IMR-90 (cell line): Measurements from ENCODE around the gene STX5. TPM values are rescaled to one million over a fixed set of nuclear protein-coding genes. Genes with fewer than 3 reads are reported as not detected.

Source experiments
- ATAC-seq: fragments of 200-7000 bp; cut with Tn5 transposase; 2 replicates; pipeline ENCODE4 v1.9.1; 2020; ENCODE audit warnings: low read depth, mild to moderate bottlenecking, moderate library complexity
- BruUV-seq: library from RNA; stranded (reverse); fragments of 400-500 nt; replicated peaks from 2 replicates; lab custom pipeline; 2021; lab: Mats Ljungman, UMichigan
- CTCF ChIA-PET: fragments of 300-600 bp; formaldehyde crosslinking; extraction: SDS; loops from one replicate; lab custom pipeline; 2021; ENCODE audit warnings: antibody characterized with exemption; lab: Yijun Ruan, JAX
- POLR2A ChIA-PET: fragments of 300-600 bp; sonication (Branson Sonifier 250); formaldehyde crosslinking; loops from one replicate; lab custom pipeline; 2022; ENCODE audit warnings: antibody characterized with exemption; ENCODE audit not compliant: unreplicated experiment; lab: Charles Lee
- DNase-seq: peaks from one replicate; pipeline ENCODE4 v3.0.0; 2013
- H2AFZ ChIP-seq: replicated peaks from 2 replicates; pipeline ENCODE3; 2013; ENCODE audit warnings: low read length, mild to moderate bottlenecking; ENCODE audit not compliant: poor library complexity
- H2AK5ac ChIP-seq: 2 replicates; pipeline ENCODE4 v1.6.1; 2013; ENCODE audit warnings: low read depth, low read length, inconsistent platforms
- H2AK9ac ChIP-seq: replicated peaks from 2 replicates; pipeline ENCODE3; 2013; ENCODE audit warnings: mild to moderate bottlenecking, low read depth, low read length, moderate library complexity; ENCODE audit not compliant: poor library complexity
- H2BK120ac ChIP-seq: 2 replicates; pipeline ENCODE4 v1.6.1; 2013; ENCODE audit warnings: low read depth, low read length, inconsistent platforms
- H2BK15ac ChIP-seq: 3 replicates; pipeline ENCODE4 v1.6.1; 2013; ENCODE audit warnings: low read depth, low read length, inconsistent platforms
- H2BK20ac ChIP-seq: 2 replicates; pipeline ENCODE4 v1.6.1; 2013; ENCODE audit warnings: low read depth, mild to moderate bottlenecking, inconsistent platforms, low read length, moderate library complexity
- H2BK5ac ChIP-seq: 2 replicates; pipeline ENCODE4 v1.6.1; 2013; ENCODE audit warnings: mild to moderate bottlenecking, low read depth, low read length, inconsistent platforms; ENCODE audit not compliant: poor library complexity, severe bottlenecking
- H3K14ac ChIP-seq: replicated peaks from 2 replicates; pipeline ENCODE4 v1.6.1; 2013; ENCODE audit warnings: low read depth, low read length, inconsistent platforms
- H3K18ac ChIP-seq: 2 replicates; pipeline ENCODE4 v1.6.1; 2013; ENCODE audit warnings: low read depth, low read length, control low read depth
- H3K23ac ChIP-seq: 2 replicates; pipeline ENCODE4 v1.6.1; 2013; ENCODE audit warnings: low read depth, low read length, inconsistent platforms
- H3K27ac ChIP-seq: 2 replicates; pipeline ENCODE4 v1.5.1; 2013; ENCODE audit warnings: mild to moderate bottlenecking, control low read depth, low read length; ENCODE audit not compliant: insufficient read depth
- H3K27me3 ChIP-seq: 2 replicates; pipeline ENCODE4 v1.6.1; 2013; ENCODE audit warnings: low read length; ENCODE audit not compliant: control insufficient read depth, insufficient read depth
- H3K36me3 ChIP-seq: 2 replicates; pipeline ENCODE4 v1.6.1; 2013; ENCODE audit warnings: low read length, mixed read lengths; ENCODE audit not compliant: control insufficient read depth, insufficient read depth
- H3K4ac ChIP-seq: 2 replicates; pipeline ENCODE4 v1.6.1; 2013; ENCODE audit warnings: low read depth, low read length, inconsistent platforms
- H3K4me1 ChIP-seq: 2 replicates; pipeline ENCODE4 v1.6.1; 2013; ENCODE audit warnings: low read length, mixed read lengths; ENCODE audit not compliant: control insufficient read depth, insufficient read depth
- H3K4me2 ChIP-seq: 2 replicates; pipeline ENCODE4 v1.6.1; 2013; ENCODE audit warnings: low read depth, mild to moderate bottlenecking, control low read depth, low read length, moderate library complexity
- H3K4me3 ChIP-seq: 2 replicates; pipeline ENCODE4 v1.5.1; 2013; ENCODE audit warnings: low read depth, mild to moderate bottlenecking, control low read depth, low read length, moderate library complexity; ENCODE audit not compliant: insufficient read depth
- H3K56ac ChIP-seq: 2 replicates; pipeline ENCODE4 v1.6.1; 2013; ENCODE audit warnings: low read length, inconsistent platforms; ENCODE audit not compliant: insufficient read depth; ENCODE audit errors: extremely low read depth
- H3K79me1 ChIP-seq, 2 experiments: 2 replicates each; pipeline ENCODE4 v1.6.1; 2013; ENCODE audit warnings: low read length in 2 of 2, inconsistent platforms in 1 of 2, low read depth in 1 of 2
- H3K9ac ChIP-seq: 2 replicates; pipeline ENCODE4 v1.6.1; 2013; ENCODE audit warnings: low read depth, low read length, control low read depth
- H3K9me1 ChIP-seq: 2 replicates; pipeline ENCODE4 v1.6.1; 2013; ENCODE audit warnings: low read length, inconsistent platforms; ENCODE audit not compliant: insufficient read depth
- H3K9me3 ChIP-seq: 2 replicates; pipeline ENCODE4 v1.6.1; 2013; ENCODE audit warnings: low read length; ENCODE audit not compliant: control insufficient read depth, insufficient read depth
- H4K20me1 ChIP-seq: 2 replicates; pipeline ENCODE4 v1.6.1; 2013; ENCODE audit warnings: low read length, inconsistent platforms; ENCODE audit not compliant: insufficient read depth
- H4K5ac ChIP-seq: 2 replicates; pipeline ENCODE4 v1.6.1; 2013; ENCODE audit warnings: mild to moderate bottlenecking, low read depth, low read length, control low read depth
- H4K8ac ChIP-seq, 2 experiments: 2 replicates each; pipeline ENCODE4 v1.6.1; 2013; ENCODE audit warnings: low read depth in 2 of 2, low read length in 2 of 2, control low read depth in 1 of 2, inconsistent platforms in 1 of 2
- H4K91ac ChIP-seq: 2 replicates; pipeline ENCODE4 v1.6.1; 2013; ENCODE audit warnings: low read depth, low read length, inconsistent platforms; ENCODE audit not compliant: insufficient read depth
- BHLHE40 ChIP-seq: fragments of 150-350 bp; IDR thresholded peaks from 2 replicates; pipeline ENCODE4 v1.6.1; 2016; ENCODE audit warnings: mild to moderate bottlenecking, low read depth, low read length
- FOS ChIP-seq: fragments of 150-350 bp; IDR thresholded peaks from 2 replicates; pipeline ENCODE4 v1.6.1; 2016; ENCODE audit warnings: low read depth, low read length
- MAZ ChIP-seq: IDR thresholded peaks from 2 replicates; pipeline ENCODE4 v1.6.1; 2012; ENCODE audit warnings: low read depth, mild to moderate bottlenecking, low read length, improper control_type of control experiment, moderate library complexity, borderline replicate concordance
- MXI1 ChIP-seq: IDR thresholded peaks from 2 replicates; pipeline ENCODE4 v1.6.1; 2012; ENCODE audit warnings: low read depth, mild to moderate bottlenecking, low read length, moderate library complexity, borderline replicate concordance
- NFE2L2 ChIP-seq: fragments of 150-350 bp; IDR thresholded peaks from 2 replicates; pipeline ENCODE4 v1.6.1; 2016; ENCODE audit warnings: low read depth, mild to moderate bottlenecking, low read length
- RAD21 ChIP-seq: IDR thresholded peaks from 2 replicates; pipeline ENCODE4 v1.6.1; 2012; ENCODE audit warnings: low read length, improper control_type of control experiment
- RFX5 ChIP-seq: IDR thresholded peaks from 2 replicates; pipeline ENCODE4 v1.8.0; 2012; ENCODE audit warnings: low read depth, mild to moderate bottlenecking, low read length, moderate library complexity
- USF2 ChIP-seq: fragments of 150-350 bp; IDR thresholded peaks from 2 replicates; pipeline ENCODE4 v1.6.1; 2017; ENCODE audit warnings: mild to moderate bottlenecking, antibody characterized with exemption, low read length, low read depth
- WGBS, 2 experiments: methylation state at CpG; one replicate each; pipeline versions ENCODE4 v1.1.5 to v1.1.7; 2013; ENCODE audit warnings: missing lambda C conversion rate in 2 of 2; ENCODE audit not compliant: insufficient read length in 1 of 2; ENCODE audit errors: extremely low coverage in 2 of 2; 5-methylcytosine and 5-hydroxymethylcytosine counted together
- dilution Hi-C: fragments of 300-500 bp; cut with HindIII; formaldehyde crosslinking; loops from one replicate; pipeline ENCODE4 v1.14.3; 2018; ENCODE audit warnings: low sequenced_read_pairs; ENCODE audit not compliant: unreplicated experiment
- in situ Hi-C: fragments of 300-500 bp; cut with MboI; formaldehyde crosslinking; loops from 3 replicates; pipeline ENCODE4 v1.14.3; 2019; ENCODE audit warnings: low sequenced_read_pairs, inconsistent platforms, mixed read lengths
- intact Hi-C: fragments of 100-400 bp; cut with micrococcal nuclease; formaldehyde crosslinking; loops from 2 replicates; pipeline ENCODE4 v1.10.0; 2022
- polyA plus RNA-seq, 3 experiments: library from polyadenylated mRNA; depleted of rRNA; stranded (reverse); fragments of >200 nt; gene quantifications; 2 replicates each; pipeline ENCODE4 v1.2.3, GENCODE V29; 2012; ENCODE audit warnings: low replicate concordance in 1 of 3
- total RNA-seq: library from RNA; depleted of rRNA; stranded (reverse); fragments of >200 nt; gene quantifications from 2 replicates; pipeline ENCODE4 v1.2.3, GENCODE V29; 2012

Gene STX5
- total and polyA plus RNA-seq, 2 of the 4 experiments (the other 2 are of a cell fraction), result 43.1 to 49.5 TPM

- POLR2A ChIA-PET, result interaction anchor here (0.6 kb wide), 1 partner anchor 1464 kb away, joined by 4 read pairs; no protein-coding TSS in a partner anchor
- in situ Hi-C loops, result no loop called here
Measured at GRCh38 chr11:62823677-62824076, 8.2 kb downstream of the STX5 start.

More at GRCh38 chr11:62823677-62824076, 8.2 kb downstream of the STX5 start:
- H4K5ac ChIP-seq, result no peak overlapping the region
- no peak overlapping the region for H4K91ac ChIP-seq
- no TSS peak for BruUV-seq
- H3K4me1 ChIP-seq, result no peaks in the 10 kb centered on the region
- no peak overlapping the region for H2AK9ac ChIP-seq
- no peak overlapping the region for H2BK20ac ChIP-seq
- peaks cover 27% of the 10 kb centered on the region for H4K20me1 ChIP-seq
- no peak overlapping the region for H2BK15ac ChIP-seq
- DNase-seq (no peak), ATAC-seq (no peak)
- 100% methylated on average over 2 of the region's 3 CpGs; no CpG with 5 or more reads in 1 of the 2 experiments for WGBS, 2 experiments
- no peak overlapping the region for H3K4me3 ChIP-seq
- H3K4me2 ChIP-seq, result no peak overlapping the region
- H3K27ac ChIP-seq, result no peak overlapping the region
- no peak overlapping the region for H3K56ac ChIP-seq
- peaks cover 72% of the 10 kb centered on the region for H3K36me3 ChIP-seq
- peaks cover 7 to 45% of the 10 kb centered on the region in 2 experiments for H3K79me1 ChIP-seq
- H2BK5ac ChIP-seq, result no peak overlapping the region
- no peak overlapping the region for H3K14ac ChIP-seq
- no peak overlapping the region for H4K8ac ChIP-seq
- TF ChIP-seq MAZ (no peak), MXI1 (no peak), RAD21 (no peak), USF2 (no peak), RFX5 (no peak), BHLHE40 (no peak), FOS (no peak), NFE2L2 (no peak)
- intact Hi-C loops, result no loop called here
- H3K9me1 ChIP-seq, result no peaks in the 10 kb centered on the region
- no peak overlapping the region for H3K23ac ChIP-seq
- no peak overlapping the region for H3K9ac ChIP-seq
- H2AK5ac ChIP-seq, result no peak overlapping the region
- H3K9me3 ChIP-seq, result no peaks in the 10 kb centered on the region
- H2AFZ ChIP-seq, result no peak overlapping the region
- H2BK120ac ChIP-seq, result no peak overlapping the region
- H3K27me3 ChIP-seq, result no peaks in the 10 kb centered on the region
- H3K4ac ChIP-seq, result no peak overlapping the region
- CTCF ChIA-PET, result no interaction called here
- dilution Hi-C loops, result no loop called here
- no peak overlapping the region for H3K18ac ChIP-seq
